HEK293 (cell line): Measurements from ENCODE around the gene GNB1.

Experiments used
- KLF16 ChIP-seq: fragments of 450-650 bp; formaldehyde crosslinking; IDR thresholded peaks from 2 replicates; pipeline ENCODE4 v1.5.1; 2017; ENCODE audit warnings: missing biosample characterization, missing genetic modification characterization
- ZNF10 ChIP-seq: fragments of 450-650 bp; formaldehyde crosslinking; IDR thresholded peaks from 2 replicates; pipeline ENCODE4 v1.5.1; 2017; ENCODE audit warnings: missing biosample characterization, missing genetic modification characterization
- ZNF121 ChIP-seq: fragments of 450-650 bp; formaldehyde crosslinking; IDR thresholded peaks from 2 replicates; pipeline ENCODE4 v1.5.1; 2016; ENCODE audit warnings: missing biosample characterization, missing genetic modification characterization
- ZNF133 ChIP-seq: fragments of 450-650 bp; formaldehyde crosslinking; IDR thresholded peaks from 2 replicates; pipeline ENCODE4 v1.5.1; 2016; ENCODE audit warnings: missing biosample characterization, missing genetic modification characterization
- ZNF140 ChIP-seq: fragments of 450-650 bp; formaldehyde crosslinking; IDR thresholded peaks from 2 replicates; pipeline ENCODE4 v1.5.1; 2016; ENCODE audit warnings: missing biosample characterization, missing genetic modification characterization
- ZNF311 ChIP-seq: fragments of 450-650 bp; formaldehyde crosslinking; IDR thresholded peaks from 2 replicates; pipeline ENCODE4 v1.5.1; 2017; ENCODE audit warnings: missing biosample characterization, missing genetic modification characterization, borderline replicate concordance
- ZNF521 ChIP-seq: fragments of 450-650 bp; formaldehyde crosslinking; IDR thresholded peaks from 2 replicates; pipeline ENCODE4 v1.5.1; 2017; ENCODE audit warnings: missing biosample characterization, mild to moderate bottlenecking, missing genetic modification characterization
- TF ChIP-seq, protein P1 (sequence below): fragments of 450-650 bp; formaldehyde crosslinking; IDR thresholded peaks from 2 replicates; pipeline ENCODE4 v1.5.1; 2016; ENCODE audit warnings: missing biosample characterization, missing genetic modification characterization
- TF ChIP-seq, protein P2 (sequence below): fragments of 450-650 bp; formaldehyde crosslinking; IDR thresholded peaks from 2 replicates; pipeline ENCODE4 v1.5.1; 2017; ENCODE audit warnings: missing biosample characterization, missing genetic modification characterization
- TF ChIP-seq, protein P3 (sequence below): fragments of 450-650 bp; formaldehyde crosslinking; conservative IDR thresholded peaks from 2 replicates; pipeline ENCODE4 v1.5.1; 2016; ENCODE audit warnings: low read depth, missing biosample characterization, missing genetic modification characterization
- TF ChIP-seq, protein P4 (sequence below): fragments of 450-650 bp; formaldehyde crosslinking; IDR thresholded peaks from 2 replicates; pipeline ENCODE4 v1.5.1; 2016; ENCODE audit warnings: missing biosample characterization, missing genetic modification characterization

DNA sequence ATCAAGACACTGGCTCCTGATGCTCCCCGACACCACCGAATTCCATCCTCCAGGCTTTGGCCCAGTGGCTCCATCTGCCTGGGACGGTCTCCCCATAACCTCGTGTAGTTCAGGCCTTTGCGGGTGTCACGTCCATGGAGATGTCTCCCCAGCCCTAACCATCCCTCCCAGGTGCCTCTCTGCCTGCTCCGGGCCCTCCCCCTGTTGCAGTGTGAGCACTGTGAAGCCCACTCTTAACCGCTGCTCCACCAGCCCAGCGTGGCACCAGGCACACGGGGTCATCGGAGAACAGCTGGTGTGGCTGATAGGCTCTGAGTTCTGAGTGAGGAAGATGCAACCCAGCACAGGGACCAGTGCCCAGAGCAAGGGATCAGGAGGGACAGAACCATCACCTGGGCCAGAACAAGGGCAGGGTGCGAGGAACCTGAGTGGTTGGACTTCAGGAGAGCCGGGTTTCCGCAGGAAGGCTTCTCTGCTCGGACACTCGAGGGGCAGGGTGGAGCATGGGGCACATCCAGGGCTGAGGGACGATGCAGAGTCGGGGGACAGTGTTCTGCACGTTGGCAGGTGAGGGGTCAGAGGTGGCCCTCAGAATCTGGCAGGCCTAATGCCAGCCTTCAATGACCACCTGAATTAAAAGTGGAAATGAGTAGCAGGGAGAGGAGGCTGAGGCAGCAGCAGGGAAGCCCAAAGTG lies 2.6 kb upstream of the GNB1 start:
- TF ChIP-seq, protein P1, sequence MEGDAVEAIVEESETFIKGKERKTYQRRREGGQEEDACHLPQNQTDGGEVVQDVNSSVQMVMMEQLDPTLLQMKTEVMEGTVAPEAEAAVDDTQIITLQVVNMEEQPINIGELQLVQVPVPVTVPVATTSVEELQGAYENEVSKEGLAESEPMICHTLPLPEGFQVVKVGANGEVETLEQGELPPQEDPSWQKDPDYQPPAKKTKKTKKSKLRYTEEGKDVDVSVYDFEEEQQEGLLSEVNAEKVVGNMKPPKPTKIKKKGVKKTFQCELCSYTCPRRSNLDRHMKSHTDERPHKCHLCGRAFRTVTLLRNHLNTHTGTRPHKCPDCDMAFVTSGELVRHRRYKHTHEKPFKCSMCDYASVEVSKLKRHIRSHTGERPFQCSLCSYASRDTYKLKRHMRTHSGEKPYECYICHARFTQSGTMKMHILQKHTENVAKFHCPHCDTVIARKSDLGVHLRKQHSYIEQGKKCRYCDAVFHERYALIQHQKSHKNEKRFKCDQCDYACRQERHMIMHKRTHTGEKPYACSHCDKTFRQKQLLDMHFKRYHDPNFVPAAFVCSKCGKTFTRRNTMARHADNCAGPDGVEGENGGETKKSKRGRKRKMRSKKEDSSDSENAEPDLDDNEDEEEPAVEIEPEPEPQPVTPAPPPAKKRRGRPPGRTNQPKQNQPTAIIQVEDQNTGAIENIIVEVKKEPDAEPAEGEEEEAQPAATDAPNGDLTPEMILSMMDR (tag by site-specific recombination): no peak
- TF ChIP-seq ZNF140 (tag by site-specific recombination) (no peak), ZNF311 (tag by site-specific recombination) (no peak), KLF16 (tag by site-specific recombination) (no peak), ZNF10 (tag by site-specific recombination) (no peak), ZNF133 (no peak), ZNF521 (tag by site-specific recombination) (no peak), ZNF121 (tag by site-specific recombination) (no peak)
- TF ChIP-seq, protein P2, sequence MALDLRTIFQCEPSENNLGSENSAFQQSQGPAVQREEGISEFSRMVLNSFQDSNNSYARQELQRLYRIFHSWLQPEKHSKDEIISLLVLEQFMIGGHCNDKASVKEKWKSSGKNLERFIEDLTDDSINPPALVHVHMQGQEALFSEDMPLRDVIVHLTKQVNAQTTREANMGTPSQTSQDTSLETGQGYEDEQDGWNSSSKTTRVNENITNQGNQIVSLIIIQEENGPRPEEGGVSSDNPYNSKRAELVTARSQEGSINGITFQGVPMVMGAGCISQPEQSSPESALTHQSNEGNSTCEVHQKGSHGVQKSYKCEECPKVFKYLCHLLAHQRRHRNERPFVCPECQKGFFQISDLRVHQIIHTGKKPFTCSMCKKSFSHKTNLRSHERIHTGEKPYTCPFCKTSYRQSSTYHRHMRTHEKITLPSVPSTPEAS (tag by site-specific recombination): no peak
- TF ChIP-seq, protein P3, sequence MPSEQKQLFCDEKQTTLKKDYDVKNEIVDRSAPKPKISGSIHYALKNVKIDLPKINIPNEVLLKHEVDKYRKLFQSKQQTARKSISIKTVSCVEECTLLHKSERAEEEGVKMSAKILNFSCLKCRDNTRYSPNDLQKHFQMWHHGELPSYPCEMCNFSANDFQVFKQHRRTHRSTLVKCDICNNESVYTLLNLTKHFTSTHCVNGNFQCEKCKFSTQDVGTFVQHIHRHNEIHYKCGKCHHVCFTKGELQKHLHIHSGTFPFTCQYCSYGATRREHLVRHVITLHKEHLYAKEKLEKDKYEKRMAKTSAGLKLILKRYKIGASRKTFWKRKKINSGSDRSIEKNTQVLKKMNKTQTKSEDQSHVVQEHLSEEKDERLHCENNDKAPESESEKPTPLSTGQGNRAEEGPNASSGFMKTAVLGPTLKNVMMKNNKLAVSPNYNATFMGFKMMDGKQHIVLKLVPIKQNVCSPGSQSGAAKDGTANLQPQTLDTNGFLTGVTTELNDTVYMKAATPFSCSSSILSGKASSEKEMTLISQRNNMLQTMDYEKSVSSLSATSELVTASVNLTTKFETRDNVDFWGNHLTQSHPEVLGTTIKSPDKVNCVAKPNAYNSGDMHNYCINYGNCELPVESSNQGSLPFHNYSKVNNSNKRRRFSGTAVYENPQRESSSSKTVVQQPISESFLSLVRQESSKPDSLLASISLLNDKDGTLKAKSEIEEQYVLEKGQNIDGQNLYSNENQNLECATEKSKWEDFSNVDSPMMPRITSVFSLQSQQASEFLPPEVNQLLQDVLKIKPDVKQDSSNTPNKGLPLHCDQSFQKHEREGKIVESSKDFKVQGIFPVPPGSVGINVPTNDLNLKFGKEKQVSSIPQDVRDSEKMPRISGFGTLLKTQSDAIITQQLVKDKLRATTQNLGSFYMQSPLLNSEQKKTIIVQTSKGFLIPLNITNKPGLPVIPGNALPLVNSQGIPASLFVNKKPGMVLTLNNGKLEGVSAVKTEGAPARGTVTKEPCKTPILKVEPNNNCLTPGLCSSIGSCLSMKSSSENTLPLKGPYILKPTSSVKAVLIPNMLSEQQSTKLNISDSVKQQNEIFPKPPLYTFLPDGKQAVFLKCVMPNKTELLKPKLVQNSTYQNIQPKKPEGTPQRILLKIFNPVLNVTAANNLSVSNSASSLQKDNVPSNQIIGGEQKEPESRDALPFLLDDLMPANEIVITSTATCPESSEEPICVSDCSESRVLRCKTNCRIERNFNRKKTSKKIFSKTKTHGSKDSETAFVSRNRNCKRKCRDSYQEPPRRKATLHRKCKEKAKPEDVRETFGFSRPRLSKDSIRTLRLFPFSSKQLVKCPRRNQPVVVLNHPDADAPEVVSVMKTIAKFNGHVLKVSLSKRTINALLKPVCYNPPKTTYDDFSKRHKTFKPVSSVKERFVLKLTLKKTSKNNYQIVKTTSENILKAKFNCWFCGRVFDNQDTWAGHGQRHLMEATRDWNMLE (tag by site-specific recombination): no peak
- TF ChIP-seq, protein P4, sequence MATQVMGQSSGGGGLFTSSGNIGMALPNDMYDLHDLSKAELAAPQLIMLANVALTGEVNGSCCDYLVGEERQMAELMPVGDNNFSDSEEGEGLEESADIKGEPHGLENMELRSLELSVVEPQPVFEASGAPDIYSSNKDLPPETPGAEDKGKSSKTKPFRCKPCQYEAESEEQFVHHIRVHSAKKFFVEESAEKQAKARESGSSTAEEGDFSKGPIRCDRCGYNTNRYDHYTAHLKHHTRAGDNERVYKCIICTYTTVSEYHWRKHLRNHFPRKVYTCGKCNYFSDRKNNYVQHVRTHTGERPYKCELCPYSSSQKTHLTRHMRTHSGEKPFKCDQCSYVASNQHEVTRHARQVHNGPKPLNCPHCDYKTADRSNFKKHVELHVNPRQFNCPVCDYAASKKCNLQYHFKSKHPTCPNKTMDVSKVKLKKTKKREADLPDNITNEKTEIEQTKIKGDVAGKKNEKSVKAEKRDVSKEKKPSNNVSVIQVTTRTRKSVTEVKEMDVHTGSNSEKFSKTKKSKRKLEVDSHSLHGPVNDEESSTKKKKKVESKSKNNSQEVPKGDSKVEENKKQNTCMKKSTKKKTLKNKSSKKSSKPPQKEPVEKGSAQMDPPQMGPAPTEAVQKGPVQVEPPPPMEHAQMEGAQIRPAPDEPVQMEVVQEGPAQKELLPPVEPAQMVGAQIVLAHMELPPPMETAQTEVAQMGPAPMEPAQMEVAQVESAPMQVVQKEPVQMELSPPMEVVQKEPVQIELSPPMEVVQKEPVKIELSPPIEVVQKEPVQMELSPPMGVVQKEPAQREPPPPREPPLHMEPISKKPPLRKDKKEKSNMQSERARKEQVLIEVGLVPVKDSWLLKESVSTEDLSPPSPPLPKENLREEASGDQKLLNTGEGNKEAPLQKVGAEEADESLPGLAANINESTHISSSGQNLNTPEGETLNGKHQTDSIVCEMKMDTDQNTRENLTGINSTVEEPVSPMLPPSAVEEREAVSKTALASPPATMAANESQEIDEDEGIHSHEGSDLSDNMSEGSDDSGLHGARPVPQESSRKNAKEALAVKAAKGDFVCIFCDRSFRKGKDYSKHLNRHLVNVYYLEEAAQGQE: no peak
